Esophagus muscularis mucosa (tissue), 3 donors: ENCODE results near the gene MBTD1.

Experiments
- CTCF ChIP-seq, 3 experiments: fragments of 200-600 bp in 2 of 3; fragments of 450-650 bp in 1 of 3; sonication (generic) in 2 of 3; IDR thresholded peaks; one replicate each; pipeline ENCODE4 v1.5.1; 2017 to 2019; ENCODE audit warnings: antibody characterized with exemption in 3 of 3, mild to moderate bottlenecking in 2 of 3, moderate library complexity in 1 of 3
- POLR2A ChIP-seq: fragments of 450-650 bp; IDR thresholded peaks from one replicate; pipeline ENCODE4 v1.6.1; 2017; ENCODE audit warnings: antibody characterized with exemption, moderate library complexity, mild to moderate bottlenecking, low read depth

GRCh38 chr17:51224402-51225262 is 35.2 kb downstream of the MBTD1 start:
- TF ChIP-seq CTCF (IDR thresholded peaks at IDR 0.05) (no peak), POLR2A (no peak)
